Activated CD4-positive, alpha-beta T cell treated with anti-CD3 and anti-CD28 coated beads for 1 hour (primary cell): ENCODE results near the gene MAP3K10.

Experiments
- DNase-seq: peaks from one replicate; pipeline ENCODE4 v3.0.0-alpha.2; 2020

MAP3K10 gene

GRCh38 chr19:40234429-40235237, 43.4 kb downstream of the MAP3K10 start:
- no peak for DNase-seq

- no peak for DNase-seq
These were observed 44.2 kb downstream of the MAP3K10 start for GRCh38 chr19:40235238-40236025.

GRCh38 chr19:40236026-40236355, 44.8 kb downstream of the MAP3K10 start:
- DNase-seq, result no peak

GRCh38 chr19:40236366-40236765, 45.1 kb downstream of the MAP3K10 start:
- DNase-seq, result no peak

- no peak for DNase-seq
These were observed 46.6 kb downstream of the MAP3K10 start for GRCh38 chr19:40237791-40238190.

GRCh38 chr19:40238775-40239174, 47.5 kb downstream of the MAP3K10 start:
- no peak for DNase-seq

GRCh38 chr19:40239415-40240226, 48.4 kb downstream of the MAP3K10 start:
- no peak for DNase-seq

- DNase-seq, result no peak
These were observed 49.1 kb downstream of the MAP3K10 start for GRCh38 chr19:40240332-40240731.

- DNase-seq, result no peak
These were observed 50.0 kb downstream of the MAP3K10 start for GRCh38 chr19:40241125-40241808.

- no peak for DNase-seq
These were observed 50.7 kb downstream of the MAP3K10 start for GRCh38 chr19:40241809-40242384.

GRCh38 chr19:40242480-40242879, 51.3 kb downstream of the MAP3K10 start:
- no peak for DNase-seq

- DNase-seq, result no peak
These were observed 52.0 kb downstream of the MAP3K10 start for GRCh38 chr19:40243181-40243580.

GRCh38 chr19:40244579-40245317, 53.5 kb downstream of the MAP3K10 start:
- DNase-seq, result no peak

GRCh38 chr19:40245506-40246128, 54.4 kb downstream of the MAP3K10 start:
- no peak for DNase-seq

GRCh38 chr19:40246292-40247073, 55.3 kb downstream of the MAP3K10 start:
- no peak for DNase-seq

GRCh38 chr19:40247178-40247577, 56.0 kb downstream of the MAP3K10 start:
- DNase-seq, result no peak

GRCh38 chr19:40247735-40248262, 56.6 kb downstream of the MAP3K10 start:
- DNase-seq, result no peak

- no peak for DNase-seq
These were observed 58.0 kb downstream of the MAP3K10 start for GRCh38 chr19:40249201-40249600.

- no peak for DNase-seq
These were observed 58.6 kb downstream of the MAP3K10 start for GRCh38 chr19:40249781-40250180.

GRCh38 chr19:40251244-40251643, 60.0 kb downstream of the MAP3K10 start:
- no peak for DNase-seq
